Measurements from ENCODE around the gene NTM.
"Not testable (repeated sequence)": the region's sequence is repeated elsewhere in the genome, so short reads cannot be mapped to it uniquely, and the experiment has no call there.

NTM gene

DNA sequence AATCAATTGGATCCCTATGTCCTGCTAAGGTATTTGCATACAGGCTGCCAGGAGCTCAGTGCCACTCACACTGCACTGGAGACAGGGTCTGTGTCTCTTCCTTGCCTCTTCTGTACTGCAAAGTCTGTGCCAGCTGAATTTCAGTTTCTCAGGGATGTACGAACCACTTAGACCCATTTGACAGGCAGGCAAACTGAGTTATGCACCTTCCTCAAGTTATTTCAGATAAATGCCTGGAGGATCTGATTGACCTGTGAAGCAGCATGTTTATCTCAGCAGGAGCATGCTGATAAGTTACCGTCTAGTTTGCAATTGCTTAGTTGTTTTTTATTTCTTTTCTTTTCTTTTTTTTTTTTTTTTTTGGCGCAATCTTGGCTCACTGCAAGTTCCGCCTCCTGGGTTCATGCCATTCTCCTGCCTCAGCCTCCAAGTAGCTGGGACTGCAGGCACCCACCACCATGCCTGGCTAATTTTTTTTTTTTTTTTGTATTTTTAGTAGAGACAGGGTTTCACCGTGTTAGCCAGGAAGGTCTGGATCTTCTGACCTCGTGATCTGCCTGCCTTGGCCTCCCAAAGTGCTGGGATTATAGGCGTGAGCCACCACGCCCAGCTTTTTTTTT lies 54.0 kb downstream of the NTM start:
- not testable (repeated sequence) for DNase-seq

DNA sequence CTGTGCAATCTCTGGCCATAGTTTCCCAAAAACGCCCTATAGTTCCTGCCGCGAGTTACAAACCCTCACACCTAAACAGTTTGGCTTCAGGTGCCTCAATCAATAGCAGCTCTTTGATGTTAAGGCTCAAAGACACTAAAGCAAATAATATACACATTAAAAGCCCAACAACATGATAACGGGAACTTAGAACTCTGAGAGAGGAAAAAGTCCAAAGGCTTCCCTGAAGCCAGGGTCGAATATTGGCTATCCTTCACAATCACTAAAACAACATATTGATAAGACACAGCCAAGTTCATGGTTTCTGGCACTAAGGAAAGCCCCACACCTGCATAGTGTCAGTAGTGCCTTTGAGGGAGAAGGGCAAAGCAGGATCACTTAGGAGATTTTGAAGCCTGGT lies 54.9 kb downstream of the NTM start:
- DNase-seq: no peak

DNA sequence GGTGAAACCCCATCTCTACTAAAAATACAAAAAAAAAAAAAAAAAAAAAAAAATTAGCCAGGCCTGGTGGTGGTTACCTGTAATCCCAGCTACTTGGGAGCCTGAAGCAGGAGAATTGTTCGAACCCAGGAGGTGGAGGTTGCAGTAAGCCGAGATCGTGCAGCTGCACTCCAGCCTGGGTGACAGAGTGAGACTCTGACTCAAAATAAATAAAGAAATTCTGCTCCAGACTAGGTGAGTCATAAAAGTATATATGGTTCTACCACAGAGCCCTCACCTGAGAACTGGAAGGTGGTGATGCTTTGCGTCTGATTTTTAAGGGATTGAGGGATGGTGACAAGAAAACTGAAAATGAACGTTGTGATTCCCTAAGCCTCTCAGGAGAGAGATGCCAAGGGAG lies 58.4 kb downstream of the NTM start:
- no peak for DNase-seq

DNA sequence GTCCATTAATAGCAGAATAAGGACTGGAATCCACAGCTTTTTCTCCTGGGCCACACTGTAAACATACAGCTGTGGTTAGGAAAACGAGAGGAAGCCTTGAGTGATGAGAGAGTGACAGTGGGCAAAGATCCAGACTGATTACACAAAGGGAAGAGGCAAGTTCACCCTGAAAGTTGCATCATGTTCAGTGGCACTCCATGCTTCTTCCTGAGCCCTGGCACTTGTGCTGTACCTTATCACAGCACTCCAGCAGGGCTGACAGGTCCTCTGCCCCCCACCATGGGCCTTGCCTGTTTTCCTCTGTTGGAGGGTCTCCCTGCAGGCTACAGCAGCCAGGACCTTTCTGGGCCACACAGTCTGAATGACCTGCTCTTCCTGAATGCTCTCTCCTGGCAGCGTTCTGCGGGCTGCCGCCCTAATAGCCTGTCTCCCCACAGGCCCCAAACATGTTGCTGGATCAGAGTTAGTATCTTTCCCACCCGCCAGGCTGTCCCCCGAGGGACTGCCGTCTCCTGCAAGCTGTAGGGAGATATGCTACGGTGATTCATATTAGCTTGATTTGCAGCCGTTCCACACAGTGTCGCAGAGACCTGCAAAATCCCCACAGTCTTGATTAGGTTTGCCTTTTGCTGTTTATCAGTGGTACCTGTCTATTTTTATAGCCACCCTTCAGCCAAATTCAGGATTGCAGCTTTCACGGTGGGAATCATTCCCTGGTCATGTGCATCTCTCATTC lies 60.2 kb downstream of the NTM start:
- DNase-seq: no peak

DNA sequence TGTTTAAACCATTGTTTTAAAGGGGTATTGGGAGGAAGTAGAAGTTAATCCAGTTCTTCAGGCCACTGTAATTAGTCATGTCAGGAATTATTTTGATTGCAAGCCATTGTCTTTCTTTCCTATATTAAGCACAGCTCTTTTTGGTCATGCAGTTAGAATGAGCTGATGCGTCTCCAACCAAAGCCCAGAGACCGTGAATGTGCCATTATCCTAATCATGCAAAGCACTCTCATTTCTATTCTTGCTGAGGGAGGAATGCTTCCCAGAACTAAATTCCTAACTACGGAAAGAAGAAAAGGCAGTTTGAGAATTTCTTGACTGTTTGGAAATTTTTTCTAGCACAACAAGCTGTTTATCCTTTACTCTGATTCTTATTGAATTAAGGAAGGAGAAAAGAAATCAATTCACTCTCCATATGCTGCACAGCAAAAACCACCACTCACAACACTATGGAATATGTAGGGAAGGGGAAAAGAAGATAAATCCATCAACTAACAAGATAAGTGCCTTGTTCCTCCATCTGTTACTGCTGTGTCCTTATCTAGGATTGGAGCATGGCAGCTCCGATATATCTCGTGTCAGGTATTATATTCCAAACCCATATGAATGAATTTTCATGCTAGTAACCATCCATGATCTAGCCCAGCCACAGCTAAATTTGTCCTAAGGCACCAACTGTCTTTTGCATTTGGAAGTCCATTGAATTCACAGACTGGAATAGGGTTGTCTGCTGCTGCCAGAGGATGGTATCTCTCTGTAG lies 70.8 kb downstream of the NTM start:
- no peak for DNase-seq

DNA sequence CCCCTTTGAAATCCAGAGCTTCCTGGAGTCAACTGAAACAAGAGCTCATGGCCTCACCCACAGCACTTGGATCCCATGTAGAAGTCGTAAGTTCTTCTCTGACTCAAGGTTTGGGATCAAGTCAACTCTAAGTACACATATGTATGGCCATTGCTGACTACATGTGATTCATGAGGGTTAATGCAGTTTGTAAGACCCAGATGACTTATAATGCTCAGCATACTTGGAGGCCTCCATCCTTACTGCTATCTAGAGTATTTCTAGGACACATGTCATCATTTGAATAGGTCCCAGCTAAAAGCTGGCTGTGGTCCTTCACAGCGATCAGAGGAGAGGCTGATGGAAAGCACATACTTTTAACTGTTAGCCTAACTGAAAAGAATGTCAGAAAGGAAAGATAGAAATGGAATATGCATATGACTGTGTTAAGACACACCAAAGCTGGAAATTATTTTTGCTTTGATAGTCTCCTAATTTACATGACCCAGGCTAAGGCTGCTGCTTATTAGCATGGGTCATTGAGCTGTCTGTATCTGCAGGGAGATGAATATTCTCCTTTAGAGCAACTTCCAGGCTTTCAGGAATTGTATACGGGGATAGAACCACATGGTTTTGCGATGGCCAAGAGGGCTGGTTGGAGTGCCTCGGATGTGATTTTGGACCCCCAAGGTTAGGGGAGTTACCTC lies 76.3 kb downstream of the NTM start:
- no peak for DNase-seq

DNA sequence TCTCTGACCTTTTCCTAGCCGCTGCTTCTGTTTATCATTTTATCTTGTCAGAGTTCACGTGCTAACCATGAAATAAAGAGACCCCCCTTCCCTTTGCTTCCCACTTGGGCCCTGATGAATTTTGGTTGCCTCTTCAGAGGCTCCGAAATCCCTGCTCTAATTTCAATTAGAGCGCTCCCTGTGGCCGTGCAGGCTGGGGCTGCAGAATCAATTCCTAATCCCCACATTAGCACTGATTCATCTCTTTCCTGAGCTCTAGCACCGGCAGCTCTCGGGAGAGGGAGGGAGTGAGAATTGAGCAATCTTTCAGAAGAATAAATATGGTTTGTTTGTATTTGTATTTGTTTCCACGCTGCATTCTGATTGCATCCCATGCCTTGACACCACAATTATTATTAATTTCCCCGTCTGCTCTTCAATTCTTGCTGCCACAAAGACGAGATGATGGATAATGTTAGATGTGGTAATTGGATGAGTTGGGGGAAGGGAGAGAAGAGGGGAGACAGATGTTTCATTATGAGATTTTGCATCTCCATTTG lies 76.9 kb downstream of the NTM start:
- DNase-seq: no peak

DNA sequence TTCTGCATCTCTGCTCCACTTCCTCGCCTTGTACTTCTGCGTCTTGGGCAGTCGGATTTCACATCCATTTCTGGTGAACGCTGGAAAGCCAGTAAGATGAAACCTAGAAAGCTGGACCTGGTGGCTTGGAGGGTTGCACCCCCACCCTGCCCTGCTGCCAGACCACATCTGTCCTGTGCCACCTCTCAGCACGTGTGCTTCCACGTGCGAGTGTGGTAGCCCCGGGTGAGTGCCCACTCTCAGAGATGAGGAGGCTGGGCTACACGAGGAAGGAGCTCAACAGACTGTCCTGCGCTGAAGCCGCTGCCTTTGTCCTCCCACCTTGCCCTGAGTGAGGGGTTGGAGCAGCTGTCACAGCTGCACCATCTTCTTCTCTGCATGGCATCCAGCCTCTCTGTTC lies 77.5 kb downstream of the NTM start:
- DNase-seq: no peak

DNA sequence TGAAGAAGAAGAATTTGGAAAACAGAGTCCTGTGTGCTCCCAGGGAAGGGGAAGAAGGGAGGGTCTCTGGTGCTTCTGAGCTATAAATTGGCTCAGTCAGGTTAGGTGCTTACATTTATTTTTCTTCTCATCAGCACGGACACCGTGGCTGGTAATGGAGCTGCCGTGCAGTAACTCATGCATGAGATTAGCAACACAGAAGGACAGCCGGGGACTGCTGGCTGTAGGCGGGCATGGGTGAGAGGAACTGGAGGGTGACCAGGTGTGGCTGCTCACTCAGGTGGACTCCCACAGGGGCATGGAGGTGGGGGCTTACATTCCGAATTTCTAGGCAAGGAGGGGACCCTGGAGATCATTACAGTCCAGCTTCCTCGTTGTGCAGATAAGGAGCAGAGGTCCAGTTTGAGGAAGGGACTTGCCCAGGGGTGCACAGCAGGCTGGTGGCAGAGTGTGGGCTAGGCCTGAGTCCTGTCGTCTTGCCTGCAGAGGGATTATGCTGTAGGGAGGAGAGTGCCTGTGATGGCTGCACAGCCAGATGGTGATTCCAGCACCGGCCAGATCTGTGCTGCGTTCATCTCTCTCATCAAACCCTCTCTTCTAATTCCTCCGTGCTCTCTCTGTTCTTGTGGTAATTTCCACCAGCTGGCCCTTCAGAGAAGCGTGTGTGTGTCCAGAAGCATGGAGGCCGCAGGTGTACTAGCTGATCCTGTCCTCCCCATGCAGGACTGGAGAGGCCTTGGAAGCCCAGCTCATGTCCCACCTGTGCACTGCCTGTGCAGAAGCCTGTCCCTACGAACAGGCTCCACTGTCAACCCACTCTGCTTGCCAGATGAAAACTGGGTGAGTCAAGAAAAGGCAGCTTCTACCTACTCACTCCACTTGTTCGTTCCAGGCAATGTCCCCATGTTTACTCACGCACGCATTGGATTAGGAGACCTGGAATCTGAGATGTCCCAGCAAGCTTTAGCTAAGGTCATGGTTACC lies 78.9 kb downstream of the NTM start:
- DNase-seq: no peak

DNA sequence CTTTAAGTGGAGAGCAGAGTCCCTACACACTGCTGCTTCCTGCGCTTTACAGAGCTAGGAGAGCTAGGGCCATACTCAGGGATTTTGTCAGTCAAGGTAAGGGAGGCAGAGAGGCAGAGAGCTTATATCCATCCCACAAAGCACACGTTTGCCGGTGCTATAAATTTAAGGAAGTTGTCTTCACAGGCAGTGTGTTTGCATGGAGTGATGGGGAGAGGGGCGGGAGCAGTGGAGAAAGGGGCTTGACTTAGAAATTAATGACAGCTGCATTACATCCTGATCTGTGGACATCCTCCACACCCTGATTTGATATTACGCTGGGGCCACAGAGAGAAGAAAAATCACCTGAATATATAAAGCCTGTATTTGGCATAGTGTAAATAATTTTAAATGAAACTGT lies 84.1 kb downstream of the NTM start:
- DNase-seq: no peak

DNA sequence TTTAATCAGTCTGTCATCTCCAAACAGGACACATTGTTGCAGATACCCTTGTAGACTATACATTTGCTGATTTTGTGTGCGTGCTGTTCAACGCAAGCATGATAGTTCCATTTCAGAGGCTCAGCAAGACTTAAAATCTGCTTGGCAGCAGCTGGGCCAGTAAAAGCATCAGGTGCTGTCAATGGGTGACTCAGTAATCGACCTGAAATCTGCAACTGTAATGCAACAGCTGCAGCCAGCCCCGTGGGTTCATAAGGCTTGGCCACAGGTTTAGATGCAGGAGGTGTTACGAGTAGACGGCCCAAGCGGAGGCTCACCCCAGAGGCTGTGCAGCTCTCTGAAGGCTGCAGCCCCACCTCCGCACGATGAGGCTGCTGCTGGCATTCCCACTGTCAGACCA lies 84.6 kb downstream of the NTM start:
- DNase-seq: no peak

DNA sequence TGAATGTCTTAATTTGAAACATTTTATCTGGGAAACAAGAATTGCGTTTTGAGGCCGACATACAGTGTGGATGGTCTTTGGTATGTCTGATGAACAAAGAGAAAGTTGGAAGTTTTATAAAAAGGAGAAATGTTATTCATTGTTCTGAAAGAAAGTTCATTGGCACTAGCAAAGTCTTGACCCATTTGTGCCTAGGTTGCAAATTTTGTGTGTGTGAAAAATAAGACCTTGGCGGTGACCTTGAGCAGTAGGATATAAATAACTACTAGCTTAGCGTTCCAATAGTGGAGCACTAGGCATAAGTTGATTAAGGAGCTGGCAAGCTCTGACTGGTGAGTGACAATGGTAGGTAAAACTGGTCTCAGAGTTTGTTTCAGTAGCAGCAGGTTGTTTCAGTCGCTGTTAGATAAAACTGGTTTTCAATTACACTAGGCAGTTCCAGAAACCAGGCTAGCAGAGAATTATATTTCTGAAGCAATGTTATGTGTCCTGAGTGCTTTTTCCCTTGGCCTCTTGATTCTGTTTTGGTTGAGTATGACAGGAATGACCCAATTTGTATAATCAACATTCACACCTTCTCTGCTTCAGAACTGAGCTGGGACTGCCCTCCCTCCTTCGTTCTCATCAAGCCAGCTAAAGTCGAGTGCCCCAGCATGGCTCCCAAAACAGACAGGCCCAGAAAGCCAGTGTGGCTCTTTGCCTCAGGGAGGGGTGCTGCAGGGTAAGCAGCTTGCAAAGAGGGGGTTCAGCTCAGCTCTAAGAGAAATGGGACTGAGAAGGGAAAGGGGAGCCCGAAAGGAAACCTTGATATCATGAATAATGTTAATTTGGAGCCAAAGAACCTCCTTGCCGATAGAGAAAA lies 85.7 kb downstream of the NTM start:
- DNase-seq: no peak

DNA sequence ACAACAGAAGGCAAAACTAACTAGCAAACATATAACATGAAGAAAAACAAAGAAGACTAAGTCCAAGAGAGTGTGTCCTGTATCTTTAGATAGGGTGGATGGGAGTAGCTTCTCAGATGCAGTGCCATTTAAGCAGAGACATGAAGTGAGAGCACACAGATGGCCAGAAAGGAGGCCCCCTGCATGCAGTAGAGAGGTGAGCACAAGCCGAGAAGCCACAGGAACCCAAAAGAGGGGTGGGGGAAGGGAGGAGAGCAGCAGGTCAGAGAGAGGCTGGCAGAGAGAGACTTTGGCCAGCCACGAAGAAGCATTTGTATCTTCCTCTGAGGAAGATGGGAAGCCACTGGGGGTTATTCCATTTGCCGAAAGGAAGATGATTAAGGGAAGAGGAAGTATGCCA lies 86.7 kb downstream of the NTM start:
- no peak for DNase-seq

DNA sequence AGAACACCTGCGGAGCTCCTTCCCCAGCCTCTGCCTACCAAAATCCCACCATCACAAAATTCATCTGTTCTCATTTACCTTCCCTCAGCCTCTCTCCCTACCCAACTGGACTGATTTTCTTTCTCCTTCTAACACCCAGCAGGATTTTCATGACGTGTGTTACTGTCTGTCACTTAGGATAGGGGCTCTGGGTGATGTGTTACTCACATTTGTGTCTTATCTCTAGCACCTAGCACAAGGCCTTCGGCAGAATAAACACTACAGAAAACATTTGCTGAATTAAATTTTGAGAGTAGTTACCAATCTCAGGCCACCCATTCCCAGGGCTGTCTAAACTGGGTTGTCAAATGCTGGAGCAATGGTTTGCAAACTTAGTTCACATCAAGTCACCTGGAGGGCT lies 88.0 kb downstream of the NTM start:
- no peak for DNase-seq

DNA sequence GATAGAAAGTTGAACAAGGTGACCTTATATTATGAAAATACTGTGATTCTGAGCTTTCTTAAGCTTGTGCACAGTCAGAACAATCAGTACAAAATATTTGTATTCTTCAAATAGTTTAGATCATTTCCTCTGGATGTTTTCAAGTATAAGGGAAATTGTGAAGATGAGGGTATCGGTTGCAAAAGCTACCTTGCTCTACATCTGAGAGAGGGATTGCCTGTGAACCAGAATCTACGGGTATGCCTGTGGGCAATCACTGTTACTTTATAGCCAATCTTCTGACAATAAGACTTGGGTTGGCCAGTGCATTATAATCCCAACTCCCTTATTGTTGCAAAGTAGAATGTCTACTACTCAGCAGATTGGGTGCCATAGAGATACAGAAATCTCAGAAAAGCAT lies 90.5 kb downstream of the NTM start:
- no peak for DNase-seq

DNA sequence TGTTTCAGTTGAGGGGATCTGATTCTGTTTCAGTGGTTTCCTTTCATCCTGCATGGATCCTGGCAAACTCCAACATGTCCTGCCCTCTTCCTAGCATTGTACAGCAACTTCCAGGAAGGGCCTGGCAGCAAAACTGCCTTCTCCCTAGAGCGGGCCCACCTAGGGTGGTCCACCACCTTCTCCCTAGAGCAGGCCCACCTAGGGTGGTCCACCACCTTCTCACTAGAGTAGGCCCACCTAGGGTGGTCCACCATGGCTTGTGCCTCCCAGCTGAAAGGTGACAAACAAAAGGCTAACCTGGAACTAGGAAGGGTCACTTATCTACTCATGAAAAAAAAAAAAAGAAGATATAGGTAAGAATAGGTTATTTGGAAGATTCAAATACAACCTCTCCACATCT lies 92.2 kb downstream of the NTM start:
- no peak for DNase-seq

DNA sequence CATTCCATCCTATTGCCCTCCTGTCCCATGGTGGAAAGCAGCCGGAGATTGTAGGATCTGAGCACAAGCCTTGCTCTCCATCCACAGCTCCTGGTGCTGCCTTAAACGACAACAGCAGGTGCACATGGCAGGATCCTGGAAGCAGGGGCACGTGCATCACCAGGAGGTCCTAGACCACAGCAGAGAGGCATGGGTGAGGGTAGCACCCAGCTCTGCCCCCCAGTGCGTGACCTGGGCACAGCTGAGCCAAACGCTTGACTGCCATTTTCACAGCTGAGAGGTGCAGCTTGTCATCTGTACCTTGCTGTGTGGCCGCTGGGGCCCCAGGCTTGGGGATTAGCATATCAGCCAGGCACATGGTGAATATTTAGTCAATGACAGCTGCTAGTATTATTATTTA lies 92.7 kb downstream of the NTM start:
- DNase-seq: no peak

DNA sequence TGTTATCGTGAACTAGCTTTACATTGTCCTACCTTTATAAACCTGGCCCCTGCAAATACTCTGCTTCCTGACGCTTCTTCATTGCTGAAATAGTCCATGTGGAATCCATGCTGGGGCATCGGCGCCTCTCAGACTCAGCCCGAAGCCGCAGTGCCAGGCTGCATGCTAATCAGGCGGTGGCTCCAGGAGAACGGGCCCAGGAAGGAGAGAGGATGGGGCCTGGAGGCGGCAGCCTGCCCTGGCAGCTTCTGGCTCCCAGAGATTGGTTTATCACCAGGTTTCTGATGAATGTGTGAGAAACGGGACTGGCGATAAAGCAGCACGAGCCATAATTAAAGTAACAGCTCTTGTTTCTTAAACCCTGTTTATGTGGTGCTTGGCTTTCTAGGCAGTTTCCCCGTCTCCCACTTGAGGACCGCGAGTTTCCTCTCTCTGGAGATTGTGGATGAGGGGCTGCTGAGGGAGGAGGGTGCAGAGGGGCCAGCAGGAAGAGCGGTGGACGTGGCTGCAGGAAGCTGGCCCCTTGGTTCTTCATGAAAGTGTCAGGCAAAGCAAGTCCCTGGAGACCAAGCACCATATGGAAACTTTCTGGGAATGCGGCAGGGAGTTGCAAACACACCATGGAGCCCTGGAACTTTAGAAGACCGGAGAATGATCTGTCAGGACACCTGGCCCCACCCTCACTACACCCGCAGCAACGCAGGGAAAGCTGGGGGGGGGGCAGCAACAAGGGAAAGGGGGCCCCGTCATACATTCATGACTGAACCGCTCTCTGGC lies 93.4 kb downstream of the NTM start:
- no peak for DNase-seq

DNA sequence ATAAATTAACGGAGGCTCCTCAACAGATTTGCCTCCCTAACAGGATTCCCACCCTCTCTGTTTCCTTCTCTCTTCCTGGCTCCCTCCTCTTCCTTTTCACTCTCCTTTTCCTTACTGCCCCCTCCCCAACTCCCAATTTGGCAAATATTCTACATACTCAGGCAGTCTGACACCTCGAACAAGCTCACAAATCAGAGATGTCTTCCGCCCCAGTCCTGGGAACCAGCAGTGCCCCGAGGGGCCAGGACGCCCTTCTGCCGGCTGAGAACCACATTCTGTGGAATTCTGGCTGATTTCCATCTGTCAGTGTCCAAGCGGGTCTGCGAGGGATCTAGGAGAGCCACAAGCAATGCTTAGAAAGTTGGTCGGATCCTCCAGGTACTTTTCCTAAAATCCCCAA lies 94.0 kb downstream of the NTM start:
- DNase-seq: no peak

DNA sequence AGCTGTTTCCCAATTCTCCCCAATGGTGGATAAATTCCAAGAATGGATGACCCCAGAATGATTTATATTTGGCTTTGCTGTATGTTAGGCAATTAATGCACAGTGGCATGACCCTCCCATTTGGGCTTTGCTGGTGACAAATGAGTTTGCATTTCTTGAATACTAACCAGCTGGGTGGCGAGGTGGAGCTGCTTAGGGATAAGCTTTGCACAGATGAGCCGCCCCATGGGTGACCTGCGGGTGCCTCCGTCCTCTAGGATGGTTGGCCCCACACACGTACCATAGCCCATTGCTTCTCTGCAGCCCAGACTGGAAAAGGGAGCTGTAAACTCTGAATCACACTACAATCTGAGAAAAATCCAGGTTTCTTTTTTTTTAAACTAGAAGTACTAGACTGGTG lies 94.6 kb downstream of the NTM start:
- DNase-seq: no peak
